Subcutaneous adipose tissue (tissue), 4 donors: ENCODE results near the gene RNF151. TPM values are rescaled to one million over a fixed set of nuclear protein-coding genes. Genes with fewer than 3 reads are reported as not detected.

Experiments
- total RNA-seq, 4 donors: library from RNA; depleted of rRNA; stranded (reverse); fragments of >200 nt; gene quantifications; one replicate each; pipeline ENCODE4 v1.1.0, GENCODE V29; 2016
- TF ChIP-seq, protein P1 (sequence below): fragments of 450-650 bp; IDR thresholded peaks from one replicate; pipeline ENCODE4 v1.5.1; 2016; ENCODE audit warnings: low read depth, mild to moderate bottlenecking, control low read depth, antibody characterized with exemption, moderate library complexity

The RNF151 gene
- total RNA-seq, 4 donors from 2014 or later, result not detected

- TF ChIP-seq, protein P1, sequence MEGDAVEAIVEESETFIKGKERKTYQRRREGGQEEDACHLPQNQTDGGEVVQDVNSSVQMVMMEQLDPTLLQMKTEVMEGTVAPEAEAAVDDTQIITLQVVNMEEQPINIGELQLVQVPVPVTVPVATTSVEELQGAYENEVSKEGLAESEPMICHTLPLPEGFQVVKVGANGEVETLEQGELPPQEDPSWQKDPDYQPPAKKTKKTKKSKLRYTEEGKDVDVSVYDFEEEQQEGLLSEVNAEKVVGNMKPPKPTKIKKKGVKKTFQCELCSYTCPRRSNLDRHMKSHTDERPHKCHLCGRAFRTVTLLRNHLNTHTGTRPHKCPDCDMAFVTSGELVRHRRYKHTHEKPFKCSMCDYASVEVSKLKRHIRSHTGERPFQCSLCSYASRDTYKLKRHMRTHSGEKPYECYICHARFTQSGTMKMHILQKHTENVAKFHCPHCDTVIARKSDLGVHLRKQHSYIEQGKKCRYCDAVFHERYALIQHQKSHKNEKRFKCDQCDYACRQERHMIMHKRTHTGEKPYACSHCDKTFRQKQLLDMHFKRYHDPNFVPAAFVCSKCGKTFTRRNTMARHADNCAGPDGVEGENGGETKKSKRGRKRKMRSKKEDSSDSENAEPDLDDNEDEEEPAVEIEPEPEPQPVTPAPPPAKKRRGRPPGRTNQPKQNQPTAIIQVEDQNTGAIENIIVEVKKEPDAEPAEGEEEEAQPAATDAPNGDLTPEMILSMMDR, result no peak
Observed at GRCh38 chr16:1992704-1993317, 26.2 kb downstream of the RNF151 start.

GRCh38 chr16:1993731-1994131, 27.1 kb downstream of the RNF151 start:
- TF ChIP-seq, protein P1, result no peak

- TF ChIP-seq, protein P1, result no peak
Observed at GRCh38 chr16:1997494-1998359, 31.1 kb downstream of the RNF151 start.

DNA sequence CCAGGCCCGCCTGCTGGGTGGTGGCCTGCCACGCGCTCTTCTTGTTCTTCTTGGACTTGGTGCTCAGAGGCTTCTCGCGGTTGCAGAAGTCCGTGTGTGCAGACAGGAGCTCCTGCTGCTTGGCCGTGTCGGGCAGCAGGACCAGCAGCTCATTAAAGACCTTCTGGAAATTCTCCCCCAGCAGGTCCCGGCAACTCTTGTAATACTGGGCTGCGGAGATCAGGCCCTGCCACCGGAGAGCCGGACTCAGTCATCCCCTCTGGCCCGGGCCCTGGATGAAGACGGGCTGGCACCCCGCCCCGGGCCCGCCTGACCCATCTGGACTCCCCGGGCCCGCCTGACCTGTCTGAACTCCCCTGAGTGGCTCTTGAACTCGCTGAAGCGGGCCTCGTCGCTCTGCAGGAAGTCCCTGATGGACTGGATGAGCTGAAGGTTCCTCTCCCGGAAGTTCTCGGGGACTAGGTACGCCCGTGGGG, 31.7 kb downstream of the RNF151 start:
- TF ChIP-seq, protein P1, result no peak

- TF ChIP-seq, protein P1, result no peak
Observed at GRCh38 chr16:1998852-1999801, 32.5 kb downstream of the RNF151 start.

DNA sequence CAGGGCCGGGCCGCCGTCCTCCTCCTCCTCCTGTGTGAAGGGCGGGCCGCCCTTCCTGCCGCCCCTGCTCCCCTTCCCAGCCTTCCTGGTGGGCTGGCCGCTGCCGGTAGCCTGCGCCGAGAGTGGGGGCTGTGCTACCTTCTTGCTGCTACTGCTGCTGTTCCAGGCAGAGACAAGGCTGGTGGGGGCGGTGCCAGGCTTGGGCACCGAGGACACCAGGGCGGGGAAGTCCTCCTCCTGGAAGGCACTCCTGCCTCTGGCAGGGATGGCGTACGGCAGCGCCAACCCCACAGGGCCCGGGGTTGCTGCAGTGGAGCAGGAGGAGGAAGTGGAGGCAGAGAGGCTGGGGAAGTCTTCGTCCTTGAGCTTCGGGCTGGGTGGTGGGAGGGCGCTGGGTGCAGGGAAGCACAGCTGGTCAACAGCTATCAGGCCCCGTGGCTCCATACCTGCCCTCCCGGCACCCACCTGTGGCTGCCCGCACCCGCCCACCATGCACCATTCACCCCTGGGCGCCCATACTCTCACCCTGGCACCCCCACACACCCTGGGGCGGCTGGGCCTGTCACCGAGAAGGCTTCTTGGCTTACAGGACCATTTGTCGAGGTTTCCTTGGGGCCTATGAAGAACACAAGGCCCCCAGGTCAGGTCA, 33.3 kb downstream of the RNF151 start:
- TF ChIP-seq, protein P1, result no peak
